ENCODE data around the gene CRX. TPM values are rescaled to one million over a fixed set of nuclear protein-coding genes. Genes with fewer than 3 reads are reported as not detected.
"Not testable (repeated sequence)": the region's sequence is repeated elsewhere in the genome, so short reads cannot be mapped to it uniquely, and the experiment has no call there.

The CRX gene
- total RNA-seq, 1 experiment from 2014 or later, result not detected

DNA sequence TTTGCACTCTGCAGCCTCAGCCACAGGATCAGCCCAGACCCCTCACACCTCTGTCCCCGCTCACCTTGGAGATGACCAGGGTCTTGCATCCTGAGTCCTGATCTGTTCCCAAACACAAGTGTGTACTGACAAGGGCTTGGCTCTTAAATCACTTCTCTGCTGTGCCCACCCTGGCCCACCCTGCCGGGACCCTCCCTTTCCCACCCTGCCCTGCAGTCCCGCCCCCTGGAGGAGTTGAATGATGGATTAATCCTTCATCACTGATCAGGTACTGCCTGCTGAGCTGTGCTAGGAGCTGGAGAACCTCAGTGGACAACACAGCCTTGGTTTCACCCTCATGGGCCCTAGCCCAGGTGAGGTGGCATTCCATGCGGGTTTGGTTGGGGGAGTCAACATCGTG lies 17.3 kb upstream of the CRX start, which contains the start of gene TPRX1:
TSS of gene TPRX1 (minus strand) at position 101 of the 400 bp plus-strand sequence. CDS start at position 89, 12 bp downstream.
- H3K4me1 ChIP-seq (ENCODE audit: control insufficient read depth, insufficient read depth, low read length); H3K4me3 ChIP-seq (ENCODE audit: low read depth in 2 of 2, low read length in 2 of 2); in situ Hi-C loops (cut with HindIII; ENCODE audit: low pct_unique_long_range_greater_than_20kb, low sequenced_read_pairs); BruUV-seq (replicated peaks); CTCF ChIA-PET; H3K27ac ChIP-seq (ENCODE audit: low read length); intact Hi-C loops (cut with micrococcal nuclease; ENCODE audit: unreplicated experiment); H3K27me3 ChIP-seq (ENCODE audit: control insufficient read depth, insufficient read depth, low read length); POLR2A ChIA-PET; H3K36me3 ChIP-seq (ENCODE audit: control insufficient read depth, insufficient read depth, low read length); DNase-seq (ENCODE audit: low read depth, low spot score); H3K9me3 ChIP-seq (ENCODE audit: control insufficient read depth, insufficient read depth, low read depth, low read length); ATAC-seq: not testable (repeated sequence)

DNA sequence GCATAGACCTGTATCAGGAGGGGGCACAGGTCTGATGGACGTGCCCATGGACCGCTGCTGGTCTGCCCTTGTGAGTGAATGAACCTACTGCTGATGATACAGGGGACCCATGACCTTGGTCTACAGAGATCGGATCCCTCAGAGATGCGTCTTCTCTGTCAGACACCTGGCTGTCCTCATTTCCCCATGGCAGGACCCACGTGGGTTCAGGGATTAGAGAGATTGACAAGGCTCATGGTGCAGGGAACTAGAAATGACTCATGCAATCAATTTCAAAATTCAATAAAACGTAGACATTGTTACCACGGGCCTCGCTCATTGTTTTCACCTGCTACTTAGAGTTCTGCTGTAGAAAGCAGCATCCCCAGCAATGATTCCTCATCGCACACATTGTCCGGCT lies 16.4 kb upstream of the CRX start:
- in situ Hi-C loops (cut with HindIII; ENCODE audit: low pct_unique_long_range_greater_than_20kb, low sequenced_read_pairs), result no loop called here
- Histone ChIP-seq H3K27me3 (ENCODE audit: control insufficient read depth, insufficient read depth, low read length) (no peaks in the 10 kb centered on the region), H3K27ac (ENCODE audit: low read length) (no peak overlapping the region), H3K4me3 (ENCODE audit: low read depth in 2 of 2, low read length in 2 of 2) (no peak overlapping the region), H3K4me1 (ENCODE audit: control insufficient read depth, insufficient read depth, low read length) (no peaks in the 10 kb centered on the region), H3K9me3 (ENCODE audit: control insufficient read depth, insufficient read depth, low read depth, low read length) (no peaks in the 10 kb centered on the region), H3K36me3 (ENCODE audit: control insufficient read depth, insufficient read depth, low read length) (no peaks in the 10 kb centered on the region)
- ATAC-seq (no peak), DNase-seq (ENCODE audit: low read depth, low spot score) (no peak)
- intact Hi-C loops (cut with micrococcal nuclease; ENCODE audit: unreplicated experiment), result no loop called here
- ChIA-PET POLR2A (no interaction called here), CTCF (no interaction called here)
- TF ChIP-seq POLR2AphosphoS5 (IDR thresholded peaks at IDR 0.05; ENCODE audit: low read depth, low read length) (no peak), SIN3A (IDR thresholded peaks at IDR 0.05; ENCODE audit: borderline replicate concordance, insufficient read depth, low read depth, low read length) (no peak), TCF7L2 (IDR thresholded peaks at IDR 0.05; ENCODE audit: low read depth, low read length) (no peak)
- TF ChIP-seq, protein P1, sequence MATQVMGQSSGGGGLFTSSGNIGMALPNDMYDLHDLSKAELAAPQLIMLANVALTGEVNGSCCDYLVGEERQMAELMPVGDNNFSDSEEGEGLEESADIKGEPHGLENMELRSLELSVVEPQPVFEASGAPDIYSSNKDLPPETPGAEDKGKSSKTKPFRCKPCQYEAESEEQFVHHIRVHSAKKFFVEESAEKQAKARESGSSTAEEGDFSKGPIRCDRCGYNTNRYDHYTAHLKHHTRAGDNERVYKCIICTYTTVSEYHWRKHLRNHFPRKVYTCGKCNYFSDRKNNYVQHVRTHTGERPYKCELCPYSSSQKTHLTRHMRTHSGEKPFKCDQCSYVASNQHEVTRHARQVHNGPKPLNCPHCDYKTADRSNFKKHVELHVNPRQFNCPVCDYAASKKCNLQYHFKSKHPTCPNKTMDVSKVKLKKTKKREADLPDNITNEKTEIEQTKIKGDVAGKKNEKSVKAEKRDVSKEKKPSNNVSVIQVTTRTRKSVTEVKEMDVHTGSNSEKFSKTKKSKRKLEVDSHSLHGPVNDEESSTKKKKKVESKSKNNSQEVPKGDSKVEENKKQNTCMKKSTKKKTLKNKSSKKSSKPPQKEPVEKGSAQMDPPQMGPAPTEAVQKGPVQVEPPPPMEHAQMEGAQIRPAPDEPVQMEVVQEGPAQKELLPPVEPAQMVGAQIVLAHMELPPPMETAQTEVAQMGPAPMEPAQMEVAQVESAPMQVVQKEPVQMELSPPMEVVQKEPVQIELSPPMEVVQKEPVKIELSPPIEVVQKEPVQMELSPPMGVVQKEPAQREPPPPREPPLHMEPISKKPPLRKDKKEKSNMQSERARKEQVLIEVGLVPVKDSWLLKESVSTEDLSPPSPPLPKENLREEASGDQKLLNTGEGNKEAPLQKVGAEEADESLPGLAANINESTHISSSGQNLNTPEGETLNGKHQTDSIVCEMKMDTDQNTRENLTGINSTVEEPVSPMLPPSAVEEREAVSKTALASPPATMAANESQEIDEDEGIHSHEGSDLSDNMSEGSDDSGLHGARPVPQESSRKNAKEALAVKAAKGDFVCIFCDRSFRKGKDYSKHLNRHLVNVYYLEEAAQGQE (IDR thresholded peaks at IDR 0.05; ENCODE audit: insufficient read depth in 1 of 2, low read depth in 2 of 2, low read length in 1 of 2), result no peak
- TF ChIP-seq, protein P2, sequence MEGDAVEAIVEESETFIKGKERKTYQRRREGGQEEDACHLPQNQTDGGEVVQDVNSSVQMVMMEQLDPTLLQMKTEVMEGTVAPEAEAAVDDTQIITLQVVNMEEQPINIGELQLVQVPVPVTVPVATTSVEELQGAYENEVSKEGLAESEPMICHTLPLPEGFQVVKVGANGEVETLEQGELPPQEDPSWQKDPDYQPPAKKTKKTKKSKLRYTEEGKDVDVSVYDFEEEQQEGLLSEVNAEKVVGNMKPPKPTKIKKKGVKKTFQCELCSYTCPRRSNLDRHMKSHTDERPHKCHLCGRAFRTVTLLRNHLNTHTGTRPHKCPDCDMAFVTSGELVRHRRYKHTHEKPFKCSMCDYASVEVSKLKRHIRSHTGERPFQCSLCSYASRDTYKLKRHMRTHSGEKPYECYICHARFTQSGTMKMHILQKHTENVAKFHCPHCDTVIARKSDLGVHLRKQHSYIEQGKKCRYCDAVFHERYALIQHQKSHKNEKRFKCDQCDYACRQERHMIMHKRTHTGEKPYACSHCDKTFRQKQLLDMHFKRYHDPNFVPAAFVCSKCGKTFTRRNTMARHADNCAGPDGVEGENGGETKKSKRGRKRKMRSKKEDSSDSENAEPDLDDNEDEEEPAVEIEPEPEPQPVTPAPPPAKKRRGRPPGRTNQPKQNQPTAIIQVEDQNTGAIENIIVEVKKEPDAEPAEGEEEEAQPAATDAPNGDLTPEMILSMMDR (IDR thresholded peaks at IDR 0.05), result no peak
- no TSS peak for BruUV-seq (replicated peaks)

DNA sequence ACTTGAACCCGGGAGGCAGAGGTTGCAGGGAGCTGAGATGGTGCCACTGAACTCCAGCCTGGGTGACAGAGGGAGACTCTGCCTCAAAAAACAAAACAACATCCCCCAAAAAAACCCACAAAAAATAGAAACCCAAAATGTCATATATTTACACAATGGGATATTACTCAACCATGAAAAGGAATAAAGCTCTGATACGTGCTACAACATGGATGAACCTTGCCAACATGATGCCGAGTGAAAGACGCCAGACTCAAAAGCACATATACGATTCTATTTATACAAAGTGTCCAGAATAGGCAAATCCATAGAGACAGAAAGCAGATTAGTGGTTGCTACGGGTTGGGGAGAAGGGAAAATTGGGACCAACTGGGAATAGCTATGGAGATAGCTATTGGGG lies 15.3 kb upstream of the CRX start:
- no peak for DNase-seq (ENCODE audit: low read depth, low spot score)
- in situ Hi-C loops (cut with HindIII; ENCODE audit: low pct_unique_long_range_greater_than_20kb, low sequenced_read_pairs), result no loop called here
- Histone ChIP-seq H3K36me3 (ENCODE audit: control insufficient read depth, insufficient read depth, low read length) (no peaks in the 10 kb centered on the region), H3K27ac (ENCODE audit: low read length) (no peak overlapping the region), H3K4me1 (ENCODE audit: control insufficient read depth, insufficient read depth, low read length) (no peaks in the 10 kb centered on the region), H3K4me3 (ENCODE audit: low read depth in 2 of 2, low read length in 2 of 2) (no peak overlapping the region), H3K9me3 (ENCODE audit: control insufficient read depth, insufficient read depth, low read depth, low read length) (no peaks in the 10 kb centered on the region), H3K27me3 (ENCODE audit: control insufficient read depth, insufficient read depth, low read length) (no peaks in the 10 kb centered on the region)
- no peak for ATAC-seq
- ChIA-PET CTCF (interaction anchor here (0.6 kb wide), 1 partner anchor 15 kb away, joined by 6 read pairs; no protein-coding TSS in a partner anchor), POLR2A (no interaction called here)
- intact Hi-C loops (cut with micrococcal nuclease; ENCODE audit: unreplicated experiment), result no loop called here
- TF ChIP-seq, protein P1 (IDR thresholded peaks at IDR 0.05; ENCODE audit: insufficient read depth in 1 of 2, low read depth in 2 of 2, low read length in 1 of 2), result no peak
- no TSS peak for BruUV-seq (replicated peaks)
